HG02885 (cell line): ENCODE data around the gene ACAT2.
"Not testable (repeated sequence)": the region's sequence is repeated elsewhere in the genome, so short reads cannot be mapped to it uniquely, and the experiment has no call there.

ENCODE experiments used
- ATAC-seq: cut with Tn5 transposase; IDR thresholded peaks from one replicate; pipeline ENCODE4 v1.9.1; 2021; ENCODE audit warnings: mild to moderate bottlenecking; ENCODE audit not compliant: unreplicated experiment, poor library complexity

Gene ACAT2

GRCh38 chr6:159806021-159806458 lies 44.2 kb downstream of the ACAT2 start:
- no peak for ATAC-seq

DNA sequence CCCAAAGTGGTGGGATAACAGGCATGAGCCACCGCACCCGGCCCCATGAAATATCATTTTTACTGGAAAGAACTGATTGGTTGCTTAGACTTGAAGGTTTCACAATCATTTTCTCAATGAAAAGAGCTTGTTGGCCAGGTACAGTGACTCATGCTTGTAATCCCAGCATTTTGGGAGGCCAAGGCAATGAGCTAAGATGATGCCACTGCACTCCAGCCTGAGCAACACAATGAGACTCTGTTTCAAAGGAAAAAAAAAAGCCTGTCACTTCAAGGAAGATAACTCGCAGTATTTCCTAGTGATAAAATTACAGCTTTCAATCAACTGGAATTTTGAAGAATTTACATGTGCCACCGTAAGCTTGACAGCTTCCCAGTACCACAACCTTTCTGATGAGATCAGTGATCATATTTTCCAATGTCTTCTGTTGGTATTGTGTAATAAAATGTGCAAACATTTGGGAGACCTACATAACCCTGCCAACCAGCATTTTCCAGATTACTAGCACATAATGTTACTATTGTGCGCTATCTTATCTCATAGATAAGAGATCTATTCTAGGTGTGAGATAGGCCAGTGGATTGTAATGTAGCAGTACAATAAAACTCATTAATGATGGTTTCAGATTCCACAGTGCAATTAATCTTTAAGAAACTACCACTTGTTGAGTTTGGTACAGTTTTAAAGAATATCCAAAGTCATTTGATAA lies 45.5 kb downstream of the ACAT2 start:
- no peak for ATAC-seq

DNA sequence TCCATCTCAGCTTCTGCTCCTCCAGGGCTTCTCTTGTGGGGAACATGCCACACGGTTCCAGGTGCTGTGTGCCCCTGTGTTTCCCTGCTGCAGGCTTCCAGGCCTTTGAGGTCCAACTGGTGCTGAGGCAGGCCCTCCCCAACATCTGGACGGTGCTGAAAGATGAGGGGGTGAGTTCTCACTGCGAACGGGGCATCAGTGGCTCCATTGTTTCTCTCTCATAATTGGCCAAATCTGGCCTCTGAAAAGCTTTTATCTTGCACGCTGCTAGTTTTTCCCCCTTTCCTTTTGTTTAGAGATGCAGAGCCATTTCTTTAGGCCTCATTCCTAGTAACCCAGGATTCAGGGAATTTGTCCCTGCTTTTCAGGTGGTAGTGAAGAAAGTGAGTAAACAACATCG lies 46.8 kb downstream of the ACAT2 start:
- no peak for ATAC-seq

DNA sequence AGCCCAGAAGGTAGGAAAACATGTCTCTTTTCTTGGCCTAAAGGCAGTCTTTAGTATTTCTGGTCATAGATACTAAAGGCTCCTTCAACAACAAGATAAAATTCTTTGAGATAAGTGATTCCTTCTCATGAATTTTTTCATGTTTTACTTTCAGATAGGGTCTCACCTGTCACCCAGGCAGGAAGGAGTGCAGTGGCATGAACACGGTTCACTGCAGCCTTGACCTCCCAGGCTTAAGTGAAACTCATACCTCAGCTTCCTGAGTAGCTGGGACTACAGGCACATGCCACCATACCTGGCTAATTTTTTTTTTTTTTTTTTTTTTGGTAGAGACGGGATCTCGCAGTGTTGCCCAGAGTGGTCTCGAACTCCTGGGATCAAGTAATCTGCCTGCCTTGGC lies 47.3 kb downstream of the ACAT2 start:
- no peak for ATAC-seq

- no peak for ATAC-seq
These were observed 51.9 kb downstream of the ACAT2 start for GRCh38 chr6:159813781-159814180.

DNA sequence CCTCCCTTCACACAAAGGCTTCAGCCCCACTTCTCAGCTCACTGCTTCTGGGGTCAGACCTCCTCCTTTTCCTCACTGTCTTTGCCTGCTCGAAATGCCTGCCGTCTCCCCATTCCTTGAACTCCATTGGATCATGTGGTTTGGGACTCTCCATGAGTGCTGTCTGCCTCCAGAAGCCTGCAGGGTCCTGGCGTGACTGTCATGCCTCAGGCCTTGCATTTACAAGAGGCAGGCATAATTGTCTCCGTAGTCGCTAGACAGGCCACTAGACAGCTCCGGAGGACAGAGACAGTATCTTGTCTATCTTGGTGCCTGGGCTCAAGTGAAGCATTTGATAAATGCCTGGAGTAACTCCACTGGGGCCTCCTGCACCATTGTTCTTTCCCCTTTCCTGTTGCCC lies 53.6 kb downstream of the ACAT2 start:
- ATAC-seq, result no peak

DNA sequence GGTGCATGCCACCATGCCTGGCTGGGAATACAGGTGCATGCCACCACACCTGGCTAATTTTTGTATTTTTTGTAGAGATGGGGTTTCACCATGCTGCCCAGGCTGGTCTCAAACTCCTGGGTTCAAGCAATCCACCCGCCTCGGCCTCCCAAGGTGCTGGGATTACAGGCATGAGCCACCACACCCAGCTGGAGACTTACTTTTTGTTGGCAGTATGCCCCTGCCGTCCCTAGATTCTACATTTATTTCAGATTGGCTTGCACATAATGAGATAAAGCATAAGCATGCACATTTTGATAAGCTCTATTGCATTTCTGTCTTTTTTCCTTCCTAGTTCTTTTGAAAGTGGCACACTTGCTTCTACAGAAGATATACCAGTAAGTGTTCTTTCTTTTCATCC lies 54.9 kb downstream of the ACAT2 start:
- ATAC-seq, result not testable (repeated sequence)

DNA sequence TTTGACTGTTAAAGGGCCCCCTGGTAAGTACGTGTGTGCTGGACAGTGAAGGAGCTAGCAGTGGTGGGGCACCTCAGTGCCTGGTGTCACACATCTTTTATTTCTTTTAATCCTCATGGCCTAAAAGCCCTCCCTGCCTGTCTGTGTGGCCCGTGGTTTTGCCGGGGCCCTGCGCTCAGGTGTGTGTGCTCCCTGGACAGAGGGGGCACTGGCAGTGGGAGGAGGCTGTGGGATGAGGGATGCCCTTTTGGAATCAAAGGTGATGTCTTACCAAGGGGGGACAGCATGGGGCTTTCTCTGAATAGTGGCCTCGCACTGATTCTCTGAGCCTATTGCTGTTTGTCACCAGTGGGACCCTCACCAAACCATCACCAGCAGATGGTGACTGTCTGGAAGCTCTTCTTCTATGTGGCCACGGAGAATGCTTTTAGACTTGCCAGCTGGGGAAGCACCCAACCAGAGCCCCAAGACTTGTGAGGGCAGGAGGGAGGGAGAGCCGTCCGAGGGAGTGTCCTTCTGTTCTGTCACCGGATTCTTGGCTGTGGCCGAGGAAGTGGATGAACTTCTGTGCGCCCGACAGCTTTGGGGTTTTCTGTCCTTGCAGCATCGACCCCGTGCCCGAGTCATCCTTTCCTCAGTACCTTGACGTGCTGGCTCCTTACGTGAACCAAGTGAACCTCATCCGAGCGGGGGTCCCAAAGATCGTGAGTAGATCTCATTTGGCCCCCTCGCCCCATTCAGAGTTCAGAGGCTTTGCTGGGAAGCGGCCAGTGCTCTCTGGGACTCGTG lies 56.3 kb downstream of the ACAT2 start:
- ATAC-seq, result no peak

GRCh38 chr6:159819098-159819497 lies 57.3 kb downstream of the ACAT2 start:
- ATAC-seq, result no peak

GRCh38 chr6:159819932-159820640 lies 58.2 kb downstream of the ACAT2 start:
- ATAC-seq, result no peak

GRCh38 chr6:159821122-159821521 lies 59.3 kb downstream of the ACAT2 start:
- no peak for ATAC-seq

DNA sequence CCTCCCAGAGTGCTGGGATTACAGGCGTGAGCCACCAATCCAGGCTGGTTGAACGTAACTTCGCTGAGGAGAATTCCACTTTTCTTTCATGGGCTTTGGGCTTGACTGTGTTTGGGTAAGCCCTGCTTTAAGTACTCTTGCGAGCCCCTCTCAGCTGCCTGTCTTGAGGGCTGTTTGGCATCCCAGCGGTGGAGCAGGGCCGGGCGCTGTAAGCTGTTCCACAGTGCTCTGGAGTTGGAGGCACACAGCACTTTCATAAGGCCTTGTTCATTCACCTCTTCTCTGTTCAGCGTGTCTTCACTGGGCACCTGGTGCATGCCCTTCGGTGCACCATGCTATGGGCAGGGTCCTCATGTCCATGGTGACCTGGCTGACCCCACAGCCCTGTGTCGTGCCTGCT lies 59.9 kb downstream of the ACAT2 start:
- no peak for ATAC-seq

DNA sequence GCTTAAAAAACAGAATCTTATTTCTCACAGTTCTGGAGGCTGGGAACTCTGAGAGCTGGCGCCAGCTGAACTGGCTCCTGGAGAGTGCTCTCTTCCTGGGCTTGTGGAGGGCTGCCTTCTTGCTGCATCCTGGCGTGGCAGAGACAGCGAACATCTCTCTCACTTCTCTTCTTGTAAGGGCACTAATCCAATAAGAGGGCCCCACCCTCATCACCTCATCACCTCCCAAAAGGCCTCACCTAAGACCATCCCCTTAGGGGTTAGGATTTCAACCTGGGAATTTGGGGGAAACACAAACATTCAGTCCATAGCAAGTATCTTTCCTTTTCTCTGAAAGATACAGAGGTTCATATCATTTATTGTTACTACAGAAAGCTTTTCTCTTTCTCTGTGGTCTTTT lies 62.1 kb downstream of the ACAT2 start:
- ATAC-seq, result no peak

DNA sequence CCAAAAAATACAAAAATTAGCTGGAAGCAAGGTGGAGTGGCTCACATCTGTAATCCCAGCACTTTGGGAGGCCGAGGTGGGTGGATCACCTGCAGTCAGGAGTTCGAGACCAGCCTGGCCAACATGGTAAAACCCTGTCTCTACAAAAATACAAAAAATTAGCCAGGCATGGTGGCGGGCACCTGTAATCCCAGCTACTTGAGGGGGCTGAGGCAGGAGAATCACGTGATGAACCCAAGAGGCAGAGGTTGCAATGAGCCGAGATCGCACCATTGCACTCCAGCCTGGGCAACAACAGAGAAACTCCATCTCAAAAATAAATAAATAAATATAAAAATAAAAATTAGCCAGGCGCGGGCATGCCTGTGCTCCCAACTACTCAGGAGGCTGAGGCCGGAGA lies 62.8 kb downstream of the ACAT2 start:
- ATAC-seq, result not testable (repeated sequence)

GRCh38 chr6:159826004-159826403 lies 64.2 kb downstream of the ACAT2 start:
- no peak for ATAC-seq

GRCh38 chr6:159826968-159827647 lies 65.3 kb downstream of the ACAT2 start:
- ATAC-seq, result no peak

GRCh38 chr6:159828074-159828473 lies 66.2 kb downstream of the ACAT2 start:
- ATAC-seq, result no peak
